HG02840 (cell line): ENCODE results near the gene MIAT.
"Not testable (repeated sequence)": the region's sequence is repeated elsewhere in the genome, so short reads cannot be mapped to it uniquely, and the experiment has no call there.

ENCODE experiments used
- ATAC-seq: cut with Tn5 transposase; IDR thresholded peaks from one replicate; pipeline ENCODE4 v1.9.1; 2021; ENCODE audit warnings: mild to moderate bottlenecking, moderate library complexity, moderate number of reproducible peaks; ENCODE audit not compliant: unreplicated experiment, low FRiP score

MIAT gene

DNA sequence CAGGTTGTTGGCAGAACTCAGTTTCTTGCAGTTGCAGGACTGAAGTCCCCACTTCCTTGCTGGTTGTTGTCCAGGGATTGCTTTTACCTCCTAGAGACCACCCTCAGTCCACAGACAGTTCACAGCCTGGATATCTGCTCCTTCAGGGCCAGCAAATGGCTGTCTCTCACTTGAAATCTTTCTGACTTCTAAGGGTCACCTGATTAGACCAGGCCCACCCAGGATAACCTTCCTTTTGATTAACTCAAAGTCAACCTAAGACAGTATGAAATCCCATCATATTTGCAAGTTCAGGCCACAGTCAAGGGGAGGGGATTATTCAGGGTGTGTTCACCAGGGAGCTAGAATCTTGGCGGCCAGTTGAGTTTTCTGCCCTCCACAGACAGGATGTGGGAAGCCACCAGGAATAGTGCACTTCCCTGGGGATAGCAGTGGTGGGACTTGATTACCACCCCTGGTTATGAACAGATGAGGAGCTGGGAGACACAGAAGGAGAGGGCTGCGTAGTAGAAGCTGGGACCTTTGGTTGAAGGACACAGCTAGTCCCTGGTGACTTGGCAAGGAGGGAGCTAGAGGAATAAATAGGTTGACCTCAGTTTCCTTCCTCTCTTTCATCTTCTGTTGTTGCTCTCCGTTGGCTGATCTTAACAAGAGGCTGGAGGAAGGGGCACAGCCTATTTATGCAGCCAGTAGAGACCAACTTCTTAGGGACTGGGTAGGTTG lies 33.4 kb downstream of the MIAT start:
- no peak for ATAC-seq

DNA sequence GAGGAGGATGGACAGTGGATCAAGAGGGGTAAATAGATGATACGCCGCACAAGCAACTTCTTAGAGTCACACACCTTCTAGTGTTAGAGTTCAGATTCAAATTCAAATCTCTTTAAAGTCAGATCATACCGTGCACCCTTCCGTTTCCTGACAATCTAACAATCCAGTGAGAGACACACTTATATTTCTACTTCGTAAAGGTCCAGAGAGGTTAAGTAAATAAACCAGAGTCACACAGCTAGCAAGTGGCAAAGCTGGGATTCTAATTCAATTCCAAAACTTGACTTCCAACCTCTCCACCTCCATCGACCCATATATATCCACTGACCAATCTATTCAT lies 34.0 kb downstream of the MIAT start:
- ATAC-seq, result no peak

DNA sequence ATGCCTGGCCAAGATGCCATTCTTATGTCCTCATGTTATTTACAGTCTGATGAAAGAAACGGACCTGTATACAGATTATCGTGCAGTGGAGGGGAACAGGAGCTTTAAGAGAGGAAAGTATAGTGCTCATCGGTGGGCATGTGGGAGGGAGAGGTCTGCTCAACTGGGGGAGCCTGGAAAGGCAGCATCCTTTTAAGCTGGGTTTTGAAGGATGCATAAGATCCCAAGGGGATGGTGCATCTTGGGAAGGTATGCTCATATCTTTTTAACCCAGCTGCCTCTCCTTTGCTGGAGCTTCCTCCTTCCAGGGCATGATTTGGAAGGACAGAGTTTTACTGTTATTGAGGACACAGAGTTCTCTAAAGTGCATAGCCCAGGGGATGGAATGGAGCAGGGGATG lies 34.8 kb downstream of the MIAT start:
- ATAC-seq, result no peak

DNA sequence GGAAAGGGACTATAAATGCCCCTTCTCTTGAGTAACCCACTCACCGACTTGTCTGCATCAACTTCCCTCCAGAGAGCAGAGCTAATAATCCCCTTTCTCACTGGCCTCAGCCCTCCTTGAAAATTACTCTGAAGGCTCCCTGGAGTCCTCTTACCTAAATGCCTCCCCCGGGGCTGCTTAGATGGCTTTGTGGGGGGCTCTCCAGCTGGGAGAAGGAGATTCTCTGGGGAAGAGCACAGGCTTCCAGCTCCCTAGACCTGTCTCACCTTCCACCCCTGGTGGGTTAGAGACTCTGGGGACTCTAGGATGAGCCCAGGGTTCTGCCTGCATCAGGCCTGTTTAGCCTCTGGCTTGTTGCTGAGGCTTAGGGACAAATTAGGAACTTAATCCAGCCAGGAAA lies 39.8 kb downstream of the MIAT start:
- ATAC-seq, result no peak

DNA sequence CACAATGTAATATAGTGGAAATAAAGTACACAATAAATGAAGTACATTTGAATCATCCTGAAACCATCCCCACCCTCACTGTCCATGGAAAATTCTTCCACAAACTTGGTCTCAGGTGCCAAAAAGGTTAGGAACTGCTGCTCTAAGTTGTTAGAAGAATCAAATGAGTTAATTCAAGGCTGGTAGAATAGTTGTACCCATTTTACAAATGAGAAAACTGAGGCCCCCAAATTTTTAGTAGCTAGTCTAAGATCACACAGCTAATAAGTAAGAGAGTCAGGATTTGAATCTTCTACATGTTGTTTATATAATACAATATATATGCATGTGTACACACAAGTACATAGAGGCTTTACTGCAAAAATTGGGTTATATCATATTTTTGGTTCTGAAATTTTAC lies 43.1 kb downstream of the MIAT start:
- no peak for ATAC-seq

DNA sequence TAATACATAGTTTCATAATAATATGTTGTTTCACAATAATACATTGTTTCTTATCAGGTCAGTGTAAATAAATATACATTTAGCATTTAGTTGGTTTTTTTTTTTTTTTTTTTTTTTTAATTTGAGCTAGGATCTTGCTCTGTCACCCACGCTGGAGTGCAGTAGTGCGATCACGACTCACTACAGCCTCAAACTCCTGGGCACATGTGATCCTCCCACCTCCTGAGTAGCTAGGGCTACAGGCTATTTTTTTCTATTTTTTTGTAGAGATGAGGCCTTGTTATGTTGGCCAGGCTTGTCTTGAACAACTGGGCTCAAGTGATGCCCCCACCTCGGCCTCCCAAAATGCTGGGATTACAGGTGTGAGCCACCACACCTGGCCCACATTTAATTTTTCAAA lies 43.5 kb downstream of the MIAT start:
- no peak for ATAC-seq

DNA sequence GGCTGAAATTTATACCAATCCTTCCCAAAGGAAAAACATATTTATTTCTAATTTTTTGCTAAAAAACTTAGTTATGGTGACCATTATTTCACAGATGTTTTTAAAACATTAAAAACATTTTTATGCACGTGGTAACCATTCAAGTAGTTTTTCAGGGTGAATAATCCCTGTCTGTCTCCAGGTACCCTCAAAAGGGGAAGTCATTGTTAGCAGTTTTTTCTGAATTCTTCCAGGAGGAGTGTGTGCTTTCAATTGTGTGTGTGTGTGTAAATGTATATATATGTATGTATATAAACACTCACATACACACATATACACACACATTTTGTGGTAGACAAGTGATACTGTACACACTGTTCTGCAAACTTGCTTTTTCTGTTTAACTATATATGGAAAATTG lies 43.9 kb downstream of the MIAT start:
- no peak for ATAC-seq

DNA sequence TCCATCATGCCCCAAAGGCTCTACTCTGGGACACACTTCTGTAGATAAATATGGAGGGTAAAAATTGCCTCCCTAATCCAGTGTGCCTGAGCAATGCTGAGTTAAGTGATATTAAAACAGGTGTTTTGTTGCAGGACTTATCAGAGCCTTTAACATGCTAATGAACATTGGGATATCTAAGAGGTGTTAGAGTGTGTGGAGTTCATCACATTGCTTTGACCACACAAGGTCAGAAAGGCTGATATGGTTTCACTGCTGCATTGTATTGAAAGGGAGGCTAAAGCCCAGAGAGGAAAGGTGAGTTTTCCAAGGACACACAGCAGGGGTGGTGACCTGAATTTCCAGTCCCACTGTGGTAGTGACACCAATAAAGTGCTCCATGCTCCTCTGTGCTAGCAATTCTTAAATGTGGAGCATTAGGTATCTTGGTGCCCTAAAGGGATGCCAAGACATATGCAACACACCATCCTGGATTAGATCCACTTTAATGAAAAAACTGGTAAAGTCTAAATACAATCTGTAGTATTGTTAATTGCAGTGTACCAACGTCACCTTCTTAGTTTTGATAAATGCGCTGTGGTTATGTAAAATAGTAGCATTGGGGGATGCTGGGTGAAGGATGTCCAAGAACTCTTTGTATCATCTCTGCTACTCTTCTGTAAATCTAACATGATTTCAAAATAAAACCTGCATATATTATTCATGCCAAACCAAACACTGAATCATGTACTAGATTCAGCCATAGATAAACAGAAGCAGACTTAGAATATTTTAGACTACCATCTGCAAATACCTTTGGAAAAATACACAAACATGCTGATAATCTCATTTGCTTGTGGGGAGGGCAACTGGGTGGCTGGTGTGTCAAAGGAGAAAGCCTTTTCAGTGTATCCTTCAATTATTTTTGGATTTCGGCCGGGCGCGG lies 45.8 kb downstream of the MIAT start:
- ATAC-seq, result no peak

DNA sequence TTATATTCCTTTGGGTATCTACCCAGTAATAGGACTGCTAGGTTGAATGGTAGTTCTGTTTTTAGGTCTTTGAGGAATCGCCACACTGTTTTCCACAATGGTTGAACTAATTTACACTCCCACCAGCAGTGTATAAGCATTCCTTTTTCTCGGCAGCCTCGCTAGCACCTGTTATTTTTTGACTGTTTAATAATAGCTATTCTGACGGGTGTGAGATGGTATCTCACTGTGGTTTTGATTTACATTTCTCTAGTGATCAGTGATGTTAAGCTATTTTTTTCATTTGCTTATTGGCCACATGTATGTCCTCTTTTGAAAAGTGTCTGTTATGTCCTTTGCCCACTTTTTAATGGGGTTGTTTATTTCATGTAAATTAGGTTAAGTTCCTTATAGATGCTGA lies 48.0 kb downstream of the MIAT start:
- not testable (repeated sequence) for ATAC-seq

DNA sequence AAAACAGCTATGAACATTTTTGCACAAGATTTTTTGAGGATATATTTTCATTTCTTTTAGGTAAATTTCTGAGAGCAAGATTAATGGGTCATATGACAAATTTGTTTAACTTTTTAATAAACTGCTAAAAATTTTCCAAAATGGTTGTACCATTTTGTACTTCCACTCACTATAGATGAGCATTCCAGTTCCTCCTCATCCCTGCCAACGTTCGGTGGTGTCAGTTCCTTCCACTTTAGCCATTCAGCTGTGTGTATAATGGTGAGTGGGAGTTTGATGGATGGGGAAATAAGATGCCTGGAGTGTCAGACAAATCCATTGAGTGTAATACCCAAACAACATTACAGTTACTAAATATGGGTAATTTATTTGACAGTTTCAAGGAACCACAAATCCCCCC lies 49.7 kb downstream of the MIAT start:
- ATAC-seq, result no peak

DNA sequence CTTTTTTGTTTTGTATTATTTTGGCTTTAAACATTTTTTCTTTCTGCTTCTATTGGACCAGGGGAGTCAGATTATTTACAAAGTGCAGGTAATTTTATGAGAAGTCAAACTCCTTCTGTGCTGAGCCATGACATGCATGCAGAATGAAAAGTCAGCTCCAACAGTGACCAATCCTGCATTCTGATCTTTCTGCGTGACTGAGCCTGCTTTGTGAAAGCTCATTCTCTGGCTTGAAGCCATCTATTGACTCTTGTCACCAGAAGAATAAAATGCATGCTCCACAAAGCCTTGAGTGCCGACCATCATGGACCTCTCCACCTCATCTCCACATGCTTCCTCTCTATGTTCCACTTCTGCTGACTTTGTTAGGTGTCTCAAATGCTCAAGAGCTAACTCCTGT lies 50.2 kb downstream of the MIAT start:
- ATAC-seq, result no peak

DNA sequence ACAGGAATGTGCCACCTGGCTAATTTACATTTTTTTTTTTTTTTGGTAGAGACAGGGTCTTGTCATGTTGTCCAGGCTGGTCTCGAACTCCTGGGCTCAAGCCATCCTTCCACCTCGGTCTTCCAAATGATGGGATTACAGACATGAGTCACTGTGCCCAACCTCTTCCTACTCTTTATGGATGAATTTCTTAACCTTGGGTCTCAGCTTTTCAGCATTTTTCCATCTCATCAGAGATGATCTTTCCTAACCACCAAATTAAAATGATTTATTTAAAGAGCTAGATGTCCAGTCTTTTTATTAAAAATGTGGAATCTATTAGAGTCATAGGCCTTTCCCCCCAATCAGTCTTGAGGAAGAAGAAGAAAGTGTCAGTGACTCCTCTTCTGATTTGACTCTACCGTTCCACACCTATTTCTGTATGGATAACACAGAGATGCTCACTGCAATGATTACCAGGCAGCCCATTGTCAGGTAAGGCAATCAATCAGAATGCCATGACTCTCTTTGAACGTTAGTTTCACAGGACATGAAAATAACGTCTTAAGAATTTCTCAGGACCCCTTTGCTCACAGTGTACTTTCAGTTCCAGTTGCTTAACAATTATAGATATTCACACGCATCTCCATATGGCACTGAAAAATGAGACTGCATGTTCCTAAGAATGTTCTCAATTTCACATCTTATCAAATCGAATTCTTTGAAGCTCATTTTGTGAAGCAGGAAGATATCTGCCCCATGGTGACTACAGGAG lies 51.0 kb downstream of the MIAT start:
- no peak for ATAC-seq

DNA sequence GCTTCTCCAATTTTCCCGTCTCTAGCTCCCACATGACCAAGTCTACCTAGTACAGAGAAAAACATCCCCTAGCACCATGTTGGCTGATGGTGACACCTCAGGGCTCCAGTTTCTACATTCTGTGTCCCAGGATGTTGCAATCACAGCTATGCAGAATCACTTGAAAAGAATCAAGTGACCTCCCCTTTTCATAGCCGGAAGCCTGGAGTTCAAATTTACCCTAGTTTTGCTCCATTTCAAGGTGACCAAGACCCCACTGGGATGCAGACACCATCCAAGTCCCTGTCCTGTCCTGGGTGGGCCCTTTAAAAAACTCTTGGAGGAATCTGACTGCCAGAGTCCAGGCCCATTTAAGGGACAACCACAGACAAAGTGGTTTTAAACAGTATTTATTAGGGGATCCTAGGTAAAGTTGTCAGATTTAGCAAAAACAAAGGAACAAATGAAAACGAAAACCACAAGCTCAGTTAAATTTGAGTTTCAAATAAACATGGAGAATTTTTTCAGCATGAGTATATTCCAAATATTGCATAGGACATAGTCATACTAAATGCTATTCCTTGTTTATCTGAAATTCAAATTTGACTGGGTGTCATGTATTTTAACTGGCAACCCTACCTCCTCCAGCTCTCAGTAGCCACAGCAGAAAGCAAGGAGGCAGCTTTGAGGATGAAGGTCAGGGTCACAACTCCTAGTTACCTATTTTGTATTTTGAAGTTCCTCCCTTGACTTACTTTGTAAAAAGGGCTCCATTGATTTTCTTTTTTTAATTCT lies 52.4 kb downstream of the MIAT start:
- no peak for ATAC-seq

DNA sequence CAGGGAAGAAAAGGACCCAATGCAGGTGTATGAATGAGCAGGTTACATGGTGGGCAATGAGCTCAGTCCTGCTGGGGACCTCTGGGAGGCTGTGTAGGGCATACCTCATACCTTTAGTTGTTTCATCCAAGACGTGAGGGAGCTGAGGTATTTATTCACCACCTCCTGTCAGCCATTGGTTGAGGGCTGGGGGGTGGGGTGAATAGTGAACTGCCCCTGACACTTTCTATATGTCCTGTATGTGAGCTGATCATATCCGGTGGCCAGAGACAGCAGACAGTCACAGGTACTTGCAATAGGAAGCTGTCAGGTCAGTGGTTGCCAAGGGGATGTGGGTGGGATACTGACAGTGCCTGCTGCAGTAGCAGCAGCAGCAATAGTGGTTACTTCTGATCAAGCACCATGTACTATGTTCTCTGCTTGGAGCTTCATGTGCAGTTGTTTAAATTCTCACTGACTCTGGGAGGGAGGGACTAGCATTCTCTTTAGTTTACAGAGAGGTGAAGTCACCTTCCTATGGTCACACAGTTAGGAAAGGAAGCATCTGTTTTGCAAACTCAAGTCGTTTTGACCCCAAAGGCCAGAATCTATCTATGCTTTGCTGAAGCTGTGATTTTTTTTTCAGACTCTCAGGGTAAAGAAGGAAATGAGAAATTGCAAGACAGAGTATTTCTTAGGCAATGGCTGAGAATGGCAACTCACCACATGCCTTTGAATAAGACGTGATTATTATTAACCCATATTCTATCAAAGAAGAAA lies 54.0 kb downstream of the MIAT start:
- ATAC-seq, result no peak

DNA sequence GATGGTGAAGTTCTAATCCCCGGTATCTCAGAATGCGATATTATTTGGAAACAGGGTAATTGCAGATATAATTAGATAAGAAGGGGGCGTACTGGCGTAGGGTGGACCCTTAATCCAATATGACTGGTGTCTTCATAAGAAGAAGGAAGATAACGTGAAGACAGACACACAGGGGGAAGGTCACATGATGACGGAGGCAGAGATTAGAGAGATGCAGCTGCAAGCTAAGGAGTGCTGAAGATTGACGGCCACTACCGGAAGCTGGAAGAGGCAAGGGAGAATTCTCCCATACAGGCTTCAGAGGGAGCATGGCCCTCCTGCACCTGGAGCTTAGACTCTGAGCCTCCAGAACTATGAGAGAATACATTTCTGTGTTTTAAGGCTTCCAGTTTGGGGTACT lies 54.8 kb downstream of the MIAT start:
- no peak for ATAC-seq

DNA sequence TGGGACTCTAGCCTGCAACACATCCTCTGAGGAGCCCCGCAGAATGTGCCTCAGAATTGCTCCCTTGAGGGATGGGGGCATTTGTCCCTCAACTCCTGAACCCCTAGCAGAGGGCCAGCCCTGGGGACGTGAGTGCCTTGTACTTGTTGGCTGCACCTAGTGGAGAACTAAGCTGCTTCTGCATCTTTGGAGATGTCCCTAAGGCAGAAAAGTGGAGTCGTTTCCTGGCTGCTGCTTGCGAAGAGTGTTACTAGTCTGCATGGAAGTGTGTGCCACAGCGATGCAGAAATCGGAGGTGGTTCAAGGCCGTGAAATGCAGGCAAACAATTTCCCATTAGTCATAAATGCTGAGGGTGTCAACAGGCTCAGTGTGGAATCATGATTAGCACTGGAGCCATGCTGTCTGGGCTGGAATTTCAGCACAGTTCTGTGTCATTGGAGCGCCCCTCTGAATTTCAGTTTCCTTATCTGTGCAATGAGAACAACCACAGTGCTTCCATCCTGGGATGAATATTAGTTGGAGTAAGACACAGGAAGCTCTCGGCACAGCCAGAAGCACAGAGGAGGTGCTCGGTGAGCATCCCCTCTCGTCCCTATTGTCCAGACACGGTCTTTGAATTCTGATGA lies 56.5 kb downstream of the MIAT start:
- no peak for ATAC-seq

DNA sequence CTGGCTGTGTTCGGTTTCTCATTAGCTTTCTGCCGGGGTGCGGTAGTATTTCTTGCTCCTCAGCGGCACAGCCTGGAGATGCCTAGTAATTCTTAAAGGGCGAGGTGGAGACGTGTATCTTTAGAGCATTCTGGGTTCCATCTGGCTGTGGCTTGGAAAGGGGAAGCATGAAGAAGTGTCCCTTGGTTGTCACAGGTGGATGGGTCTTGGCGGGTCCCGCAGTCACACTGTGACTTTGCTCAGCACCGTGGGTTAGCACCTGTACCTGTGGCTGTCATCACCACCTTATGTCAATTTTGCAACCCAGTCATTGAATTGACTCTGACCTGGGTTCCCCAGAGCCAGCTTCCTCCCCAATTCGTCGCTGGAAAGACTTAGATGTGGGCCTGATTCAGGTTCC lies 57.6 kb downstream of the MIAT start:
- no peak for ATAC-seq

DNA sequence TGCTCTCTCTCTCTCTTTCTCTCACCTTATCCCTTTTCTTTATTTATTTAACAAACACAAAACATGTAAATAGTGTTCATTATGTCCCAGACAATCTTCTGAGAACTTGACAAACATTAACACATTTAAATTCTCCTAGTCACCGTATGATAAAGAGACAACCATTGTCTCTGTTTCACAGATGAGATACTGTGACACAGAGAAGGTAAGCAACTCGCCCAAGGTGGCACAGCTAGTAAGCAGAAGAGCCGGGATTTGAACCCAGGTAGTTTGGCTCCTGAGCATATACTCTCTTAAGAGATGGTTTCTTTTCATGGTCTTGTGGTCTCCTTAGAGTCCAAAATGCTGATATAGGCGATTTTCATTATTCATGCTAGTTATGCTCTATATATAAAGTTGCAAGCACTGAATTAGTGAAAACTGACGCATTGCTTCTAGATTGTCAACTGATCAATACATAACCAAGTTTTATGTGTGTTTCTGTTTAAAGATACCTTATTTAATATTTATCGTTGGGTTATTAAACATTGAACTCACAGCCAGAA lies 58.1 kb downstream of the MIAT start:
- no peak for ATAC-seq

DNA sequence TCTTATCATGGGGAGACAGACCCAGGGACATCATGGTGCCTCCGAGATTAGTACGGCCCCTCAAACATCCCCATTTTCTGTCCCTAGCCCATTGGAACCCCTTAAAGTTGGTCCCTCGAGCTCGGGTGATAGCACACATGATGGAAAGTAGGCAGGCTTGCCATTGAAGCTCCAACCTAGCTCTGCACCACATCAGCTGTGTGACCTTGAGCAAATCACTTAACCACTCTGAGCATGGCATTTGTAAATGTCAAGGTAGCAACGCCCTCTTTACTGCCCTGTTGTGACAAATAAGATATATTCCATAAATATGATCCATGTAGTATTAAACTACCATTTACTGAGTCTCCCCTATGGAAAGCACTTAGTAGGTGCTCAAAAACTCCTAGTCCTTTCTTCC lies 61.1 kb downstream of the MIAT start:
- no peak for ATAC-seq
